ENCODE data around the gene ZC3H12A. TPM values are rescaled to one million over a fixed set of nuclear protein-coding genes. Genes with fewer than 3 reads are reported as not detected.

ZC3H12A gene
- total RNA-seq, 2 donors from 2014 or later: 166 to 170 TPM

DNA sequence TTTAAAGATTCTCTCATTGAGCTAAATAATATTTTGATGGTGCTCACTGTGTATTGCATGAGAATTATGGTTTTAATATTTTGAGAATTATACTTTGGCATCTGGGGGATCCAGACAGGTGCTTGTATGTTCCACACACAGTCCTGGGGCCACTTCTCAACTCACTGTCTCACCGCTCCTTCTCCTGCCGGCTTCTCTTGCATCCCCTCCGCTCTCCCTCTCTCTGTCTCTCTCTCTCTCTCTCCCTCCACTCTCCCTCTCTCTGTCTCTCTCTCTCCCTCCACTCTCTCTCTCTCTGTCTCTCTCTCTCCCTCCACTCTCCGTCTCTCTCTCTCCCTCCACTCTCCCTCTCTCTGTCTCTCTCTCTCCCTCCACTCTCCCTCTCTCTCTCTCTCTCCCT is 32.2 kb upstream of the ZC3H12A start:
- Mint-ChIP-seq H3K4me1 (peaks cover 8% of the 10 kb centered on the region), H3K36me3 (ENCODE audit: low read depth) (peaks cover 11% of the 10 kb centered on the region), H3K4me3 (no peak overlapping the region), H3K27me3 (peaks cover 48% of the 10 kb centered on the region), H3K27ac (peak overlapping the region; percentile 77)
- no peaks in the 10 kb centered on the region for H3K9me3 ChIP-seq (ENCODE audit: control insufficient read depth, low read length, poor library complexity, severe bottlenecking)
- ATAC-seq (no peak), DNase-seq (no peak)

DNA sequence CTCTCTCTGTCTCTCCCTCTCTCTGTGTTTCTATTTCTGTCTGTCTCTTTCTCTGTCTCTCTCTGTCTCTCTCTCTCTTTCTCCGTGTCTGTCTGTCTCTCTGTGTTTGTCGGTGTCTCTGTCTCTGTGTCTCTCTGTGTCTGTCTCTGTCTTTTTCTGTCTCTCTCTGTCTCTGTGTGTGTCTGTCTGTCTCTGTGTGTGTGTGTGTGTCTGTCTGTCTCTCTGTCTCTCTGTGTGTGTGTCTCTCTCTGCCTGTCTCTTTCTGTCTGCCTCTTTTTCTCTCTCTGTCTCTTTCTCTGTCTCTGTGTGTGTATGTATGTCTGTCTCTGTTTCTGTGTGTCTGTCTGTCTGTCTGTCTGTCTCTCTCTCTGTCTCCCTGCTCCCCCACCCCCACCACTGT is 31.7 kb upstream of the ZC3H12A start:
- no peaks in the 10 kb centered on the region for H3K9me3 ChIP-seq (ENCODE audit: control insufficient read depth, low read length, poor library complexity, severe bottlenecking)
- DNase-seq (no peak), ATAC-seq (no peak)
- peaks cover 11% of the 10 kb centered on the region for H3K36me3 Mint-ChIP-seq (ENCODE audit: low read depth)
- H3K27ac Mint-ChIP-seq: peak overlapping the region; percentile 77
- H3K4me1 Mint-ChIP-seq: peaks cover 8% of the 10 kb centered on the region
- H3K4me3 Mint-ChIP-seq: no peak overlapping the region
- peaks cover 43% of the 10 kb centered on the region for H3K27me3 Mint-ChIP-seq

DNA sequence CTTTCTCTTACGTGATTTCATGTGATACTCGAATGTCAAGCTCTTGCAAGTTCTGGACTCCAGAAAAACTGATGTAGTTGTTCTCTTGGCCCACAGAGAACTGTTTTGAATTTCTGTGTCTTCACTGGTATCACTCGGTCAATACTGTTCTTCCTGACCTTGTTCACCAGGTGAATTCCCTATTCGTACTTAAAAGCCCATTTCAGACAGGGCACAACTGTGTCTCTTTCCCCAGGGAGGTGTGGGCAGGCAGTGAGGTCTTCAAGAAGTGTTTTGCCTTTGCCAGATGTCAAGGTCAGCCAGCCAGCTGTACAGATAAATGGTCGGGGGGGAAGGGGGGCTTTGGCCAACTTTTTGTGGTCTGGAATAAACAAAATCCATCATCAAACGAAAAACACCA is 27.5 kb upstream of the ZC3H12A start:
- no peak for DNase-seq
- Mint-ChIP-seq H3K27ac (no peak overlapping the region), H3K4me1 (peaks cover 12% of the 10 kb centered on the region), H3K27me3 (peaks cover 33% of the 10 kb centered on the region), H3K4me3 (no peak overlapping the region), H3K36me3 (ENCODE audit: low read depth) (peaks cover 6% of the 10 kb centered on the region)
- H3K9me3 ChIP-seq (ENCODE audit: control insufficient read depth, low read length, poor library complexity, severe bottlenecking): no peaks in the 10 kb centered on the region
- ATAC-seq: no peak

DNA sequence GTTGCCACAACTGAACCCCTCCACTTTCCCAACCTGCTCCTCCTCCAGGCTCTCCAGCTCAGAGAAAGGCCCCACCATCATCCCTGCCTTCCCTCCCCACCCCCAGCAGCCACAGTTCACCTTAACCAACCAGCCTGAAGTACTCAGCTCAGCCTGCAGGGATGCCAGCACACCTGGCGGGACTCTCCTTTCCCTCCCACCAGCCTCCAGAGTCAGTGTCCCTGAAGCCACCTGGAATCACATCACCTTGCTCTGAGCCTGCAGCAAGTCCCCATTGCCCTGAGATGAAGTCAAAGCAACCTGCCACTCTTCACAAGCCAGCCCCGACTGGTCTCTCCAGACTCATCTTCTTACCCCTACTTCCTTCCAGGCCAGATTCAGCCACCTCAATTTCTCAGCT is 26.2 kb upstream of the ZC3H12A start:
- H3K27ac Mint-ChIP-seq: no peak overlapping the region
- no peak for DNase-seq
- H3K4me3 Mint-ChIP-seq: no peak overlapping the region
- no peaks in the 10 kb centered on the region for H3K36me3 Mint-ChIP-seq (ENCODE audit: low read depth)
- no peaks in the 10 kb centered on the region for H3K9me3 ChIP-seq (ENCODE audit: control insufficient read depth, low read length, poor library complexity, severe bottlenecking)
- H3K27me3 Mint-ChIP-seq: peaks cover 21% of the 10 kb centered on the region
- ATAC-seq: no peak
- peaks cover 7% of the 10 kb centered on the region for H3K4me1 Mint-ChIP-seq

DNA sequence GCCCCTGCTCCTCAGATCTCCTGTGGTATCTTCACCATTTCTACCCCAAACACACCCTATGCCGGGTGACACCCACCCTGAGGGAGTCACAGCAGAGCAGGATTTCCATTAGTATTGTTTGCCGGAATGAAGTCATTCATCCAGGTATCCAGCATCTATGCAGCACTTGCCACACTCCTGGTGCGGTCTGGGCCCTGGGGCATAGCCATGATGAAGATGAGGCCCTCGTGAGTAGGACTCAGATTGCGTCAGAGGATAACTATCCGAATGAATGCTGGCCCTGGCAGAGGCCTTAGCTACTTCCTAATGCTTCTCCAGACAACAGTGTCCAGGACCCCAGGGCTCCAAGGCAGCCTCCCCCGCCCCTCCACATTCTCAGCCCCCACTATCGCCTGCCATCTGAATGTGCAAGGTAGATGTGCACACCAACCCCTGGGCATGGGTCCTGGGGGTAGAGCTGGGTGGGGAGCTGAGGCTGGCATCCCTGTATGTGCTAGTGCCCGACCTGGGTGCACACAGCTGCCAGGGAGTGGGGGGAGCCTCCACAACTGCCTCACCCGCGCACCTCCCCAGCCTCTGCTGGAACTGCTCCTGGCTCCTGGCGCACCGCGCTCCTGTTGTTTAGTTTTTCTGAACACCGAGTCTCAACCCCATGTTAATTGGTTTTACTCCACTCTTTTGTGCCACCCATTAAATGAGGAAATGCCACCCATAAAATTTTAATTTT is 25.5 kb upstream of the ZC3H12A start:
- Mint-ChIP-seq H3K36me3 (ENCODE audit: low read depth) (no peaks in the 10 kb centered on the region), H3K27me3 (peaks cover 18% of the 10 kb centered on the region), H3K4me3 (no peak overlapping the region), H3K27ac (no peak overlapping the region), H3K4me1 (peaks cover 7% of the 10 kb centered on the region)
- H3K9me3 ChIP-seq (ENCODE audit: control insufficient read depth, low read length, poor library complexity, severe bottlenecking): no peaks in the 10 kb centered on the region
- DNase-seq (no peak), ATAC-seq (no peak)

DNA sequence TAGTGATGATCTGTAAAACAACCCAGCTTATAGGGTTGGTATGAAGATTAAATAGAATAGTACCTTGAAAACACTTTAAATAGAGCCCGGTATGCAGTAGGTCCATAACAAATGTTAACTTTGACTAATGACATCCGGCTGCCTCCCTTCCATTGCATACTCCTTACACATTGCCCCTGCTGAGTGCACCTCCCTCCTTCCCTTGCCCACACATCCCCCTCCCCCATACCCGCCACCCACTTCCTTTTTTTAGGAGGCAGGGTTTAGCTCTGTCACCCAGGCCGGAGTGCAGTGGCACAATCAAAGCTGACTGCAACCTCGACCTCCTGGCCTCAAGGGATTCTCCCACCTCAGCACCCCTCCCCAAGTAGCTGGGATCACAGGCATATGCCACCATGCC is 24.4 kb upstream of the ZC3H12A start:
- H3K4me1 Mint-ChIP-seq: peaks cover 11% of the 10 kb centered on the region
- peak overlapping the region; percentile 87 for H3K27ac Mint-ChIP-seq
- H3K9me3 ChIP-seq (ENCODE audit: control insufficient read depth, low read length, poor library complexity, severe bottlenecking): no peaks in the 10 kb centered on the region
- DNase-seq (no peak), ATAC-seq (peak; percentile 46)
- H3K4me3 Mint-ChIP-seq: peak overlapping the region; percentile 25
- H3K36me3 Mint-ChIP-seq (ENCODE audit: low read depth): no peaks in the 10 kb centered on the region
- peaks cover 18% of the 10 kb centered on the region for H3K27me3 Mint-ChIP-seq

DNA sequence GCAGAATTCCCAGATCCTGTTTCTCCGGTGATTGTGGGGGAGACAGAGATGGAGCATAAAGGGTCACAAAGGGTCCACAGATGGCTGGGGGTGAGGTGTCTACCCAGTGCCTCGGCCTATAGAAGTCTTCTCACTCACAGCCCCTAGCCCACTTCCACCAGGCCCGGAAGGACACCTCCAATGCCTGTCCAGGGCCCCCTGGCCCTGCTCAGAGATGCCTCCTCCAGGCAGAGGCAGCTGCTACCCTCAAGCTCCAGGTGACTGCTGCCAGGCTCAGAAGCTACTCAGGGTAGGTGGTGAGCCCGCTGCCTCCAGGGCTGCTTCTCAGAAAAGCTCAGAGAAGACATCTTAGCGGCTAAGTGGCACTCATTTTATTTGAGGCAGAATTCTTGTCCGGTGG is 22.0 kb upstream of the ZC3H12A start:
- Mint-ChIP-seq H3K4me1 (peaks cover 12% of the 10 kb centered on the region), H3K4me3 (no peak overlapping the region), H3K36me3 (ENCODE audit: low read depth) (no peaks in the 10 kb centered on the region), H3K27ac (no peak overlapping the region), H3K27me3 (peaks cover 5% of the 10 kb centered on the region)
- ATAC-seq (no peak), DNase-seq (no peak)
- H3K9me3 ChIP-seq (ENCODE audit: control insufficient read depth, low read length, poor library complexity, severe bottlenecking): no peaks in the 10 kb centered on the region

DNA sequence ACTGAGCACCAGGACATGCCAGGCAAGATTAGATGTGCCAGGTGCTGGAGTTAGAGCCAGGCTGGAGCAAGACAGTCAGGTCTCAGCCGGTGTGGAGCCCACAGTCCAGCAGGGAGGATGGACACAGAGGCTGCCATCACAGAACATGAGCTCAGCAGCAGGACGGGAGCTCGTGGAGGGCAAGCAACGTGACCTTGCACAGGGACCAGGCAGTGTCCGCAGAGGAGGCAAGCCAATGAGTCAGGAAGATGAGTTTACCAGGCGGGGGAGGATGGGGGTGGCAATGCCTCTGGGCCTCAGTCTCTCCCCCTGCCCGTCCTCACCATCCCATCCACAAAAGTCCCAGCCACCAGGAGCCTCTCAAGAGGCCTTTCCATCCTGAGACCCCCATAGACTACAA is 20.7 kb upstream of the ZC3H12A start:
- no peaks in the 10 kb centered on the region for H3K9me3 ChIP-seq (ENCODE audit: control insufficient read depth, low read length, poor library complexity, severe bottlenecking)
- Mint-ChIP-seq H3K27ac (no peak overlapping the region), H3K4me1 (peaks cover 12% of the 10 kb centered on the region), H3K4me3 (no peak overlapping the region), H3K36me3 (ENCODE audit: low read depth) (no peaks in the 10 kb centered on the region), H3K27me3 (peaks cover 4% of the 10 kb centered on the region)
- ATAC-seq (no peak), DNase-seq (no peak)

DNA sequence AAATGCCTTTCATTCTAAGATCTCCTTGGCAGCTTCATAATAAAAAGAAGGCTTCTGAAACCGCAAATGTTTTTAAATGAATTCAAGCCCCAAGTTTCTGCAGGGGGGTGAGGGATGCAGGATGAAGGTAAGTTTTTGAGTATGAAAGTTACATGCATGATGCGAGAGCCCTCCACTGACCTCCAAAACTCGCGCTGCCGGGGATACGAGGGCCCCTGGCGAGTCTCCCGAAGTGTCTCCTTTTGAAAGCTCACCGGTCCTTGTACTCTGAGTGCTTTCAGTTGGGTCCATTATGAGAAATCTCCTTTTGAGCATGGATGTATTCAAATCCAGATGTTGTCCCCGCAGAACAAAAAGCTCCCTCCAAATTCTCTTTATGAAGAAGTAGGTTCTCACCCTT is 18.9 kb upstream of the ZC3H12A start:
- Mint-ChIP-seq H3K36me3 (ENCODE audit: low read depth) (no peaks in the 10 kb centered on the region), H3K4me1 (peaks cover 5% of the 10 kb centered on the region), H3K4me3 (no peak overlapping the region), H3K27ac (no peak overlapping the region), H3K27me3 (no peaks in the 10 kb centered on the region)
- ATAC-seq: no peak
- no peak for DNase-seq
- H3K9me3 ChIP-seq (ENCODE audit: control insufficient read depth, low read length, poor library complexity, severe bottlenecking): no peaks in the 10 kb centered on the region

DNA sequence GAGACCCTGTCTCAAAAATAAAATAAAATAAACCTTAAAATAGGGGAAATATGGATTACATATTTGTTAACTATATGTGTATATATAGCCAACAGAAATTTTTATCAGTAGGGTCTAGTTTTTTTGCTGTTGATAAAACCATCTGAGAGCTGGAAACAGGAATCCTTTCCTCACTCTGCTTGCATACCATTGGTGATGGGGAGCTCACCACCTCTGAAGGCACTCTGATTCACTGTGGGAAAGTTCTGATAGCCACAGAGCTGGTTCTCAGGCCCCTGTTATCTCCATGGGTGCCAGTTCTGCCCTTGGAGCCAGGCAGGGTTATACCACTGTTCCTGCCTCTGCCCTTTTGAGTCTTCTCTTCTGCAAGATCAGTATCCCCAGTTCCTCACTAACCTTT is 17.8 kb upstream of the ZC3H12A start:
- Mint-ChIP-seq H3K4me1 (peaks cover 5% of the 10 kb centered on the region), H3K36me3 (ENCODE audit: low read depth) (no peaks in the 10 kb centered on the region), H3K27me3 (no peaks in the 10 kb centered on the region), H3K27ac (no peak overlapping the region), H3K4me3 (peak overlapping the region; percentile 66)
- no peak for DNase-seq
- no peaks in the 10 kb centered on the region for H3K9me3 ChIP-seq (ENCODE audit: control insufficient read depth, low read length, poor library complexity, severe bottlenecking)
- ATAC-seq: no peak

DNA sequence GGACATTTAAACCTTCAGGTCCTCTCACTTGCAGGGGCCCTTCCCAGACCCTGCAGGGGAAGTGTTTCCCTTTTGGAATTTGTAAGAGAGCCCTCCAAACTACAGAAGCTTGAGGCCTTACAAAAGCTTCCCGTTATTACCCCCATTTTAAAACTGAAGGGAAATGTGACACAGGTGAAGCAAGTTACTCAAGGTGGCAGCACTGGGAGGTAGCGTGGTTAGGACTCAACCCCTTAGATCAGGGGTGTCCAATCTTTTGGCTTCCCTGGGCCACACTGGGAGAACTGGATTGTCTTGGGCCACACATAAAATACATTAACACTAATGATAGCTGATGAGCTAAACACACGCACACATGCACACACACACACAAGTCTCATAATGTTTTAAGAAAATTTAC is 15.8 kb upstream of the ZC3H12A start:
- Mint-ChIP-seq H3K36me3 (ENCODE audit: low read depth) (no peaks in the 10 kb centered on the region), H3K4me1 (peaks cover 5% of the 10 kb centered on the region), H3K27me3 (no peaks in the 10 kb centered on the region), H3K27ac (no peak overlapping the region), H3K4me3 (no peak overlapping the region)
- no peak for ATAC-seq
- no peak for DNase-seq
- no peaks in the 10 kb centered on the region for H3K9me3 ChIP-seq (ENCODE audit: control insufficient read depth, low read length, poor library complexity, severe bottlenecking)

DNA sequence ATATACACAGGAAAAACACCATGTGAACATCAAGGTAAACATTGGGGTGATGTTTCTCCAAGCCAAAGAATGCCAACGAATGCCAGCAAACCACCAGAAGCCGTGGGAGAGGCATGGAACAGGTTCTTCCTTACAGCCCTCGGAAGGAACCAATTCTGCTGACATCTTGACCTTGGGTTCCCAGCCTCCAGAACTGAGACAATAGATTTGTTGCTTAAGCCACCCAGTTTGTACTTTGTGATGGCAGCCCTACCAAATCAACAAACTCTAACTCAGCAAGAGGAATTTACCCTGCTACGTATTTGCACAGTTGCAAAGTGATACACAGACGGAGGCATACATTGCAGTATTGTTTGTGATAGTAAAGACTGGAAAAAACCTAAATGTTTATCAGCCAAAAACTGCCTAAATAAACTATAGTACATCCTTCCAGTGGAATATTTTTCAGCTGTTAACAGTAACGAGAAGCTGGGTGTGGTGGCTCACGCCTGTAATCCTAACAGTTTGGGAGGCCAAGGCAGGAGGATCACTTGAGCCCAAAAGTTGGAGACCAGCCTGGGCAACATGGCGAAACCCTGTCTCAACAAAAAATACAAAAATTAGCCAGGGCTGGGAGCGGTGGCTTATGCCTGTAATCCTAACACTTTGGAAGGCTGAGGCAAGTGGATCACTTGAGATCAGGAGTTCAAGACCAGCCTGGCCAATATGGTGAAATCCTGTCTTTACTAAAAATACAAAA is 12.5 kb upstream of the ZC3H12A start:
- DNase-seq (no peak), ATAC-seq (no peak)
- H3K27me3 Mint-ChIP-seq: no peaks in the 10 kb centered on the region
- no peak overlapping the region for H3K4me3 Mint-ChIP-seq
- no peak overlapping the region for H3K27ac Mint-ChIP-seq
- H3K36me3 Mint-ChIP-seq (ENCODE audit: low read depth): no peaks in the 10 kb centered on the region
- H3K4me1 Mint-ChIP-seq: no peaks in the 10 kb centered on the region
- no peaks in the 10 kb centered on the region for H3K9me3 ChIP-seq (ENCODE audit: control insufficient read depth, low read length, poor library complexity, severe bottlenecking)

DNA sequence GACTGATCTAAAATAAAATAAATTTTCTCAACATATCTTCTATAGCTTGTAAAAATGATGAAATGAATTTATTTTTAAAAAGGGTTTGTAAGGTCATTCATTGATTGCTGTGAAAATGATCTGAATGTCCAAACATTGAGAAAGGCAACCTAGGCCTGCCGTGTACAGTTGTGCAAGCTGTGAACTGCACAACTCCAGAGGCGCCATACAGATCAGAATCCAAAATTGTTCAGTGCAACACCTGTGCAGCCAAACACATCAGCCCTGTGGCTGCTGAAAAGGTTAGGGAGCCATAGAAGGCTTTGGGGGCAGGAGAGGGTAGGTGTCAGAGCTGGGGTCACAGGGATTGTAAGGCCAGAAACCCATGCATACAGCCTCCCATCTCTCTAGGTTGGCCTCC is 9.9 kb upstream of the ZC3H12A start:
- no peaks in the 10 kb centered on the region for H3K36me3 Mint-ChIP-seq (ENCODE audit: low read depth)
- no peaks in the 10 kb centered on the region for H3K9me3 ChIP-seq (ENCODE audit: control insufficient read depth, low read length, poor library complexity, severe bottlenecking)
- no peak overlapping the region for H3K4me3 Mint-ChIP-seq
- DNase-seq: no peak
- H3K4me1 Mint-ChIP-seq: no peaks in the 10 kb centered on the region
- no peak overlapping the region for H3K27ac Mint-ChIP-seq
- no peak for ATAC-seq
- no peaks in the 10 kb centered on the region for H3K27me3 Mint-ChIP-seq
